Measurements from ENCODE around the gene ARL14EP. TPM values are rescaled to one million over a fixed set of nuclear protein-coding genes. Genes with fewer than 3 reads are reported as not detected.
A peak's percentile ranks its signal among the peaks of the same experiment; 100 is the strongest.

Gene ARL14EP
- total RNA-seq, 1 experiment from 2014 or later, result 16.2 TPM

- Histone ChIP-seq H2AFZ (no peak overlapping the region), H3F3A (ENCODE audit: insufficient read depth, low read depth) (no peaks in the 10 kb centered on the region), H3K4me2 (no peak overlapping the region), H3K27me3 (ENCODE audit: insufficient read depth, low read depth) (peaks cover 24% of the 10 kb centered on the region), H3K79me2 (ENCODE audit: low read depth) (no peaks in the 10 kb centered on the region), H3K27ac (no peak overlapping the region), H3K4me1 (replicated peaks; ENCODE audit: insufficient read depth) (no peaks in the 10 kb centered on the region), H4K20me1 (ENCODE audit: insufficient read depth) (no peaks in the 10 kb centered on the region), H3K4me3 (no peak overlapping the region), H3K36me3 (ENCODE audit: low read depth) (no peaks in the 10 kb centered on the region), H3K9me3 (ENCODE audit: insufficient read depth, low read depth) (no peaks in the 10 kb centered on the region), H3K9me2 (ENCODE audit: insufficient read depth) (no peaks in the 10 kb centered on the region)
- ChIA-PET POLR2A (ENCODE audit: unreplicated experiment) (no interaction called here), CTCF (no interaction called here)
- DNase-seq, result no peak
- no peak for TF ChIP-seq CTCF (conservative IDR thresholded peaks at IDR 0.05)
- no peak for TF ChIP-seq EZH2 (IDR thresholded peaks at IDR 0.05; ENCODE audit: low read depth)
- intact Hi-C loops (cut with micrococcal nuclease; ENCODE audit: unreplicated experiment), result loop anchor here (1.0 to 2.0 kb wide), 2 partner anchors 509 to 573 kb away; no protein-coding TSS in a partner anchor
- no TSS peak for BruUV-seq (replicated peaks)
Measured at GRCh38 chr11:30345644-30346043, 22.7 kb downstream of the ARL14EP start.

GRCh38 chr11:30346068-30346688, 23.3 kb downstream of the ARL14EP start:
- Histone ChIP-seq H3K9me3 (ENCODE audit: insufficient read depth, low read depth) (no peaks in the 10 kb centered on the region), H3F3A (ENCODE audit: insufficient read depth, low read depth) (no peaks in the 10 kb centered on the region), H3K27me3 (ENCODE audit: insufficient read depth, low read depth) (peaks cover 29% of the 10 kb centered on the region), H3K4me3 (no peak overlapping the region), H3K9me2 (ENCODE audit: insufficient read depth) (no peaks in the 10 kb centered on the region), H4K20me1 (ENCODE audit: insufficient read depth) (no peaks in the 10 kb centered on the region), H3K79me2 (ENCODE audit: low read depth) (no peaks in the 10 kb centered on the region), H3K27ac (no peak overlapping the region), H3K4me1 (replicated peaks; ENCODE audit: insufficient read depth) (no peaks in the 10 kb centered on the region), H2AFZ (no peak overlapping the region), H3K4me2 (no peak overlapping the region), H3K36me3 (ENCODE audit: low read depth) (no peaks in the 10 kb centered on the region)
- BruUV-seq (replicated peaks), result no TSS peak
- no peak for TF ChIP-seq EZH2 (IDR thresholded peaks at IDR 0.05; ENCODE audit: low read depth)
- TF ChIP-seq CTCF (conservative IDR thresholded peaks at IDR 0.05), result peak; percentile 80
- intact Hi-C loops (cut with micrococcal nuclease; ENCODE audit: unreplicated experiment), result loop anchor here (1.0 to 2.0 kb wide), 2 partner anchors 509 to 572 kb away; no protein-coding TSS in a partner anchor
- CTCF ChIA-PET, result interaction anchor here (0.7 kb wide), 1 partner anchor 500 kb away, joined by 8 read pairs; no protein-coding TSS in a partner anchor
- POLR2A ChIA-PET (ENCODE audit: unreplicated experiment), result no interaction called here
- DNase-seq, result peak in 1 of 2 experiments; percentile 42

GRCh38 chr11:30348035-30348434, 25.1 kb downstream of the ARL14EP start:
- no peak overlapping the region for H3K4me2 ChIP-seq
- no peak for DNase-seq
- no peak overlapping the region for H2AFZ ChIP-seq
- H4K20me1 ChIP-seq (ENCODE audit: insufficient read depth), result no peaks in the 10 kb centered on the region
- intact Hi-C loops (cut with micrococcal nuclease; ENCODE audit: unreplicated experiment), result no loop called here
- H3K9me2 ChIP-seq (ENCODE audit: insufficient read depth), result no peaks in the 10 kb centered on the region
- BruUV-seq (replicated peaks), result no TSS peak
- no peaks in the 10 kb centered on the region for H3K79me2 ChIP-seq (ENCODE audit: low read depth)
- ChIA-PET POLR2A (ENCODE audit: unreplicated experiment) (interaction anchor here (0.6 kb wide), 1 partner anchor 19 kb away, joined by 33 read pairs; no protein-coding TSS in a partner anchor), CTCF (no interaction called here)
- peaks cover 48% of the 10 kb centered on the region for H3K27me3 ChIP-seq (ENCODE audit: insufficient read depth, low read depth)
- H3K4me3 ChIP-seq, result no peak overlapping the region
- H3K9me3 ChIP-seq (ENCODE audit: insufficient read depth, low read depth), result no peaks in the 10 kb centered on the region
- TF ChIP-seq EZH2 (IDR thresholded peaks at IDR 0.05; ENCODE audit: low read depth) (no peak), CTCF (conservative IDR thresholded peaks at IDR 0.05) (no peak)
- H3F3A ChIP-seq (ENCODE audit: insufficient read depth, low read depth), result no peaks in the 10 kb centered on the region
- H3K36me3 ChIP-seq (ENCODE audit: low read depth), result no peaks in the 10 kb centered on the region
- H3K4me1 ChIP-seq (replicated peaks; ENCODE audit: insufficient read depth), result no peaks in the 10 kb centered on the region
- H3K27ac ChIP-seq, result no peak overlapping the region
